ENCODE measurements around the gene ZDHHC1.

GRCh38 chr16:67421030-67421429 lies 4.8 kb upstream of the ZDHHC1 start:
- no peak for TF ChIP-seq CTCF (IDR thresholded peaks at IDR 0.05)
- TF ChIP-seq POLR2A (IDR thresholded peaks at IDR 0.05), result no peak

All from thyroid gland (tissue), 4 donors.